ENCODE data around the gene FERMT2. TPM values are rescaled to one million over a fixed set of nuclear protein-coding genes. Genes with fewer than 3 reads are reported as not detected.

Gene FERMT2
- total and polyA plus RNA-seq, 9 of the 15 experiments (the other 6 are each of a cell fraction or from before 2014, with no cell fraction given), result 0.10 to 1.3 (median 0.40) TPM

- no peak overlapping the region for H3K4me2 ChIP-seq (ENCODE audit: insufficient read depth, low read length)
- H3K36me3 ChIP-seq (ENCODE audit: control insufficient read depth, insufficient read depth, low read length), result no peaks in the 10 kb centered on the region
- ChIA-PET POLR2A (no interaction called here), CTCF (ENCODE audit: low intra/inter-chr PET ratio) (no interaction called here)
- H3K9me3 ChIP-seq (replicated peaks; ENCODE audit: control insufficient read depth, insufficient read depth, low read depth, low read length), result no peaks in the 10 kb centered on the region
- 16% methylated on average over 7 of the region's 7 CpGs for WGBS (ENCODE audit: insufficient coverage, low coverage, missing lambda C conversion rate)
- H2AFZ ChIP-seq (ENCODE audit: low read depth, low read length), result no peak overlapping the region
- no peak overlapping the region for H3K4me3 ChIP-seq
- H3K79me2 ChIP-seq (ENCODE audit: control insufficient read depth, insufficient read depth, low read length), result no peaks in the 10 kb centered on the region
- no peak for TF ChIP-seq POU5F1 (IDR thresholded peaks at IDR 0.05; ENCODE audit: borderline replicate concordance, low read depth, low read length, partially characterized antibody)
- TF ChIP-seq NFRKB (IDR thresholded peaks at IDR 0.05; ENCODE audit: low read depth), result no peak
- TF ChIP-seq CCAR2 (IDR thresholded peaks at IDR 0.05; ENCODE audit: low read depth, low read length), result no peak
- TF ChIP-seq ZFPM2 (CRISPR knock-in tag; IDR thresholded peaks at IDR 0.05), result no peak
- TF ChIP-seq ZNF384 (IDR thresholded peaks at IDR 0.05; ENCODE audit: low read depth, low read length), result no peak
- TF ChIP-seq CBX5 (IDR thresholded peaks at IDR 0.05; ENCODE audit: borderline replicate concordance, low read depth), result no peak
- no peak for TF ChIP-seq CBX3 (IDR thresholded peaks at IDR 0.05; ENCODE audit: borderline replicate concordance in 1 of 2, low read length in 2 of 2)
- TF ChIP-seq ZNF239 (CRISPR knock-in tag; IDR thresholded peaks at IDR 0.05), result no peak
- TF ChIP-seq XRCC4 (IDR thresholded peaks at IDR 0.05; ENCODE audit: extremely low read depth, insufficient read depth, insufficient read length), result no peak
- TF ChIP-seq FUS (optimal IDR thresholded peaks at IDR 0.05; ENCODE audit: low read depth, low read length), result no peak
- TF ChIP-seq ZNF280B (CRISPR knock-in tag; IDR thresholded peaks at IDR 0.05), result no peak
- no peak for TF ChIP-seq RERE (CRISPR knock-in tag; IDR thresholded peaks at IDR 0.05; ENCODE audit: borderline replicate concordance)
- TF ChIP-seq MIER1 (IDR thresholded peaks at IDR 0.05; ENCODE audit: low read depth), result no peak
- TF ChIP-seq POLR3A (IDR thresholded peaks at IDR 0.05; ENCODE audit: borderline replicate concordance, extremely low read depth, insufficient read depth, insufficient read length), result no peak
- in situ Hi-C loops (cut with MboI) (no loop called here), intact Hi-C loops (cut with micrococcal nuclease) (no loop called here)
- no peak for ATAC-seq
- no peak for DNase-seq (ENCODE audit: extremely low read depth in 1 of 4, low spot score in 3 of 4)
- H3K9ac ChIP-seq (ENCODE audit: insufficient read depth in 1 of 2, low read depth in 2 of 2, low read length in 2 of 2), result no peak overlapping the region
- no peak for FAIRE-seq
- no peaks in the 10 kb centered on the region; a peak in 3 of 5 replicates for H3K27me3 ChIP-seq (ENCODE audit: control insufficient read depth in 2 of 2, insufficient read depth in 2 of 2, low read length in 2 of 2)
- no TSS peak for BruUV-seq (replicated peaks)
- H4K20me1 ChIP-seq (replicated peaks; ENCODE audit: control insufficient read depth, insufficient read depth, low read length), result no peaks in the 10 kb centered on the region
- no peak overlapping the region for H3K27ac ChIP-seq (ENCODE audit: extremely low read depth, low read depth, low read length)
- peaks cover 0 to 9% of the 10 kb centered on the region in 2 experiments; a peak in 2 of 5 replicates for H3K4me1 ChIP-seq (replicated peaks in 1 of 2; ENCODE audit: control insufficient read depth in 2 of 2, insufficient read depth in 2 of 2, low read length in 2 of 2)
- no peaks in the 10 kb centered on the region for H3K9me1 ChIP-seq (ENCODE audit: control insufficient read depth, insufficient read depth, low read length)
These were observed 100.4 kb downstream of the FERMT2 start for GRCh38 chr14:52850451-52850909.

Measured in K562 (cell line).